Fibroblast of upper back skin (primary cell): ENCODE measurements around the gene CFAP20DC.
A peak's percentile ranks its signal among the peaks of the same experiment; 100 is the strongest.
"Not testable (repeated sequence)": the region's sequence is repeated elsewhere in the genome, so short reads cannot be mapped to it uniquely, and the experiment has no call there.

Source experiments
- DNase-seq: peaks from one replicate; pipeline ENCODE4 v3.0.0-alpha.2; 2013

CFAP20DC gene

DNA sequence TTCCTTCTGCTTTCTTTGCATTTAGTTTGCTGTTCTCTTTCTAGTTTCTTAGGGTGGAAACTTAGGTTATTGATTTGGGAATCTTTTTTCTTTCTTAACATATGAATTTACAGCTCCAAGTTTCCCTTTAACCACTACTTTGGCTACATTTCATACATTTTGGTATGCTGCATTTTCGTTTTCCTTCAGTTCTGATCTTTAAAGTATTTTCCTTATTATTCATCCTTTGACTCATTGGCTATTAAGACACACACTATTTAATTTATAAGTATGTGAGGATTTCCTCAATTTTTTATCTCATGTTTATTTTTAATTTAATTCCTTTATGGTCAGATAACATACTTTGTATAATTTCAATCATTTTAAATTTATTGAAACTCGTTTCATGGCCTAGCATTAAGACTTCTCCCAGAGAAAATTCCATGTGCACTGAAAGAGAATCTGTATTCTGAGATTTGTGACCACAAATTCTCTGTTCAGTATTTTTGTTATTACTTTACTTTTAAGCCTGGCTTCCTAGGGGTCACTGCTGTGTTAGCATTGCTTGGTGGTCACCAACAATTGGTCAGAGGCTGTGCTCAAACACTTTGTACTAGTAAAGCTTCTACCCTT lies 87.7 kb downstream of the CFAP20DC start:
- peak; percentile 59 for DNase-seq

DNA sequence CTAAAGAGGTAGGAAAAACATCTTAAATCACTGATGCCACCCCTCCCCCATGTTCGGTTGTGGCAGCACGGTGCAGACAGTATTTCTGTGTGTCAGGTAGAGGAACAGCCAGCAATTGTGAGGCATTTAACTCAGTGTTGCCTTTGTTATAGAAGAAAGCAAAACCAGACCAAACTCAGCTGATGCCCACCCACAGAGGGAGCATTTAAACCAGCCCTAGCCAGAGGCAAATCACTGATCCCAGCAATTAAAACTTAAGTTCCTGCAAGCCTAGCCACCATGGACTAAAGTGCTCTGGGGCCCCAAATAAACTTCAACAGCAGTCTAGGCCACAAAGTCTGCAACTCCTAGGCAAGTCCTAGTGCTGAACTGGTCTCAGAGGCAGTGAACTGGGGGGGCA lies 94.5 kb downstream of the CFAP20DC start:
- DNase-seq: no peak

DNA sequence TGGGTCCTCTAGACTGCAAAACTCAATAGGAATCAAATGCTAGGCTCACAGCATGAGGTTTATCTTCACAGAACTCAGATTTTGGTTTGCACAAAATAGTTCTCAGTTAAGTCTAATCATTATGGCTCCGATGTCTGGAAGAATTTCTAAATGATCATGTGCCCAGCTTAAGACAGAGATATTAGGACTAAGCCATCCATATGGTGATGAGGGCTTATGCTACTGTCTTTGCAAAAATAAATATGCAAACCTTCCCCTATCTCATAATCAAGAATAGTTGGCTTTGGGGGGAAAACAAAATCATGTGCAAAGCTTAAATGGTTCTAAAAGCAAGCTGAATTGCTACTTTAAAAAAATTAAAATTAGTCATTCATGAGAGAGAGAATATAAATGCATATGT lies 96.5 kb downstream of the CFAP20DC start:
- no peak for DNase-seq

DNA sequence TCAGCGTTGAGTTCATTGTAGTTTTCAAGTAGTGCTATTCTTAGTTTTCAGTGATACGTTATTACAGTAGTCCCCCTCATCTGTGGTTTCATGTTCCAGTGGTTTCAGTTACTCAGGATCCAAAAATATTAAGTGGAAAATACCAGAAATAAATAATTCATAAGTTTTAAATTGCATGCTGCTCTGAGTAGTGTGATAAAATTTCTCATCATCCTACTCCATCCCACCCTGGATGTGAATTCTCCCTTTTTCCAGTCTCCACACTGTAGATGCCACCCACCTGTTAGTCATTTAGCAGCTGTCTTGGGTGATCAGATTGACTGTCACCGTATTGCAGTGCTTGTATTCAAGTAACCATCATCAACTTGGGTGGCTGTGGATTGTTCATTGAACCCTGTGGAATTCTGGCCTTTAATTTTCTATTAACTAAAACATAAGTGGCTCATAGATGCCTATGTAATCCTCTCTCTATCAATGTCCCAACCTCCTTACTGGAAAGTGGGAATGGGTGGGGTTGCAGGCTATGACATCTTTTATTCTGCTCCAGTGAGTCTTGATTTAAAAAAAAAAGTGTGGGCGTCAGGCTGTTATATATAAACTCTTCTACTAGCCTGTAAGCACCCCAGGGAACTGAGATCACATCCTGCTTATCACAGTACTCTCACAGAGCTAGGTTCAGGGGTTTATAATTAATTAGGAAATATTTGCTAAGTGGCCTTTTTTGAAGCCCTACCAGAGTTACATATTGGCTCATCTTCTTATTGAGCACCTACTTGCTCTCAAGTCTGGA lies 97.5 kb downstream of the CFAP20DC start:
- DNase-seq: peak; percentile 16

DNA sequence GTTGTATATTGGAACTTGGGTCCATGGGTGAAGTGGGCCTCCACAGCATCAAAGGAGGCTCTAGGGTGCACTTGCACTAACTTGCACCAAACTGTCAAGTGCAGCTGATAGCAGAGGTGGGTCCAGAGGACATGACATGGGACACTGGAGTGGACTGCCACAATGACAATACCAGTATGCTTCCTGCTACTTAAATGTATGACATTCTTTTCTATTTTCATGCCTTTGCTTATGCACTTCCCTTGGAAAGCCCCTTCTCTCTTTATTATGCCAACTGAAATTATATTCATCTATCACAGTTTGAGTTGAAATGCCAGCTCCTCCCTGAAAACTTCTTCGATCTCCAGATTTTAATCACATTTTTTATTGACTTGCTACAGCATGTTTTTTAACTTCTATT lies 101.8 kb downstream of the CFAP20DC start:
- DNase-seq: no peak

DNA sequence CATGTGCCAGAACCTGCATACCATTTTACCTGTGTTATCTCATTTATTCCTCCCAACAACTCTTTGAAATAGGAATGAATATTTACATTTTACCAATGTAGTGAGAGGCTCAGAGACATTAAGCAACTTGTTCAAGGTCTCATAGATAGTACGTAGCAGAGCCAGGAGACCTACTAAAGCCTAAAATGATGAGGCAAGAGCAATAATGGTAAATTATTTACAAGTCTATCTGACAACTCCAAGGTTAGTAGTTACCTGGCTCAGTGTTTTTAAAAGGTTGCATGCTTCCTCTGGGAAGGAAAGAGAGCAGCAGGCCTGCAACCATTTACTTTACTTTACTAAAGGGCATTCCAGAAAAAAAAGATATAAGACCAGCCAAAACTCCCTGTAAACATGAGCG lies 103.0 kb downstream of the CFAP20DC start:
- DNase-seq: no peak

DNA sequence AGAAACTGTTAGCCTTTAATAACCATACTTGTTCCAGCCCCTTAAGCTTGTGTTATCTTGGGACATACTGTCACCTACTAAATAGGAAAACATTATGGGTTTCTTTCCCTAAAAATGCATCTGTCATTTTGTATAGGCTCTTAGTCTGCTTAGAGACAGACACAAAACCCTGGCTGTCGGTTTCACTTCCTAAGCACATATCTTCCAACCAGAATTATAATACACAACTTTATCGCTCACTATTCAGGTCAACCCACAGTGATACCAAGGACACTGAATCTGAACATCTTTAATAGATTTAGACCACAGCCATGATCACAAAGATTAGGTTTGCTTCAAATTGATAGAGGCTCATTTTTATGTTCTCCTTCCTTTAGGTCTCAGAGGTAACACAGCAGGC lies 111.8 kb downstream of the CFAP20DC start:
- no peak for DNase-seq

DNA sequence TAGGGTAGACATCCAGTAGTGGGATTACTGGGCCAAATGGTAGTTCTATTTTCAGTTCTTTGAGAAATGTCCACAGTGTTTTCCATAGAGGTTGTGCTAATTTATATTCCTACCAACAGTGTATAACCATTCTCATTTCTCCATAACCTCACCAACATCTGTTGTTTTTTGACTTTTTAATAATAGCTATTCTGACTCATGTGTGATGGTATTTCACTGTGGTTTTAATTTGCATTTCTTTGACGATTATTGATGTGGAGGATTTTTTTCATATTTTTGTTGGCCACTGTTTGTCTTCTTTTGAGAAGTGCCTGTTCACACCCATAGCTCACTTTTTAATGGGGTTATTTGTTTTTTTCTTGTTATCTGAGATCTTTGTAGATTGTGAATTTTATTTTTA lies 125.2 kb downstream of the CFAP20DC start:
- DNase-seq: peak; percentile 46

DNA sequence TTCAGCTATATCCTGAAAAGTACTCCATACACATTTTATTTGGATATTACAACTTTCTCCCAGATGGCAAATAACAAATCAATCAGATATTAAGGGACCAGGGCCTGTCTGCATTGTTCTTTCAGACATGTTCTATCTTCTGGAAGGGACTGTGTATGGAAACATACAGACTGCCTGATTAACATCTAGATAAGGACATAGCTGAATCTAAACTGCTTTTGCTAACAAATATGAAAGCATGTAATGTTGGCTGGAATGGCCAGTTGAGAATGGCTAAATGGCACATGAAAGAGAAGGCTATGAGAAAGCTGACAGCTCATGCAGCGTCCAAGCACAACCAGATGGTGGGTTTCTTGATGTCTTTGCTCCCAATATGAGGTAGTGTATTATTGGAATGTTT lies 149.4 kb downstream of the CFAP20DC start:
- no peak for DNase-seq

DNA sequence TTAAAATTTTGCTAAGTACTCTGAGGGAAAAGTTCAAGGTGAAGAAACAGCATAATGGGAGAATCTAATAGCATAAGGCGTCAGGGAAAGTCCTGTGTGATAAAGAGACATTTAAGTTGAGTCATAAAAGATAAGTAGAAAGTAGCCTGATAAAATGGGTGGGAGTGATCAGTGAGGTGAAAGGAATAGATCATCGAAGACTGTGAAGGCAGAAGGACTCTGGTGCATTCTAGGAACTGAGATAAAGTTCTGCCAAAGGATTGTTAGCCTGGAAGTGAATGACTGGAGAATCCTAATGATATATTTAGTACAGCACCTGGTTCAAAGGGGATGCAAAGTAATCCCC lies 149.9 kb downstream of the CFAP20DC start:
- no peak for DNase-seq

DNA sequence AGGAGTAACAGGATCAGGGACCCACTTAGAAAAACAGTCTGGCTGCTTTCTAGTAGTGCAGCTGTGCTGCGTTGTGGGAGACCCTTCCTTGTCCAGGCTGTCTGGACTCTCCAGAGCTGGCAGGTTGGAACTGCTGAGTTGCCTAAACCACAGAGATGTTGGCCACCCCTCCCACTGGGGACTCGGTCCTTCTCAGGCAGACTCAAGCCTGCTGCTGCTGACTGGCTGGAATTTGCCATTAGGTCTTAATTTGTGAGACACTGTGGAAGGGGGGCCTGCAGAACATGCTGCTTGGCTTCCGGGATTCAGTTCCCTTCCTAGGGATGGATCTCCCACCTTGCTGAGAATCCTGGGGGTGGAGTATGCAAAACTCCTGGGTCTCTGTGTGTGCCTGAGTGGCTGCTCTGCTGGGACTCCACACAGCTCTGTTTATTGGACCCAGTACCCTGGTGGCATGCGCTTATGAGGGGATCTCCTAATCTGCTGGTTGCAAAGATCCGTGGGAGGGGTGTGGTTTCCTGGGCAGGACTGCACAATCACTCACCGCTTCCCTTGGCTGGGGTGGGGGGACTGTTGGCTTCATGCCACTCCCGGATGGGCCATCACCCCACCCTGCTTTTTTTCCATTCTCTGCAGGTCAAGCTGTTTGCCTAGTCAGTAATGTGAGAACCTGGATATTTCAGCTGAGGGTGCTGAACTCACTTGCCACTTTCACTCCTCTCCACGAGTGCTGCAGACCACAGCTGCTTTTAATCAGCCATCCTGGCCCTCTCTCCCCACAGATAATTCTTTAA lies 150.5 kb downstream of the CFAP20DC start:
- peak; percentile 29 for DNase-seq

DNA sequence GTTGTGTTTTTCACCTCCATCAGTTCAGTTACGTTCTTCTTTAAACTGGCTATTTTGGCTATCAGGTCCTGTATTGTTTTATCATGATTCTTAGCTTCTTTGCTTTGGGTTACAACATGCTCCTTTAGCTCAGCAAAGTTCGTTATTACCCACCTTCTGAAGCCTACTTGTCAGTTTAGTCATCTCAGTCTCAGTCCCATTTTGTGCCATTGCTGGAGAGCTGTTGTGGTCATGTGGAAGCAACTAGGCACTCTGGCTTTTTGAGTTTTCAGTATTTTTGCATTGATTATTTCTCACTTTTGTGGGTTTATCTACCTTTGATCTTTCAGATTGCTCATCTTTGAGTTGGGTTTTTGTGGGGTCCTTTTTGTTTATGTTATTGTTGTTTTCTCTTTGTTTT lies 151.3 kb downstream of the CFAP20DC start:
- DNase-seq: no peak

DNA sequence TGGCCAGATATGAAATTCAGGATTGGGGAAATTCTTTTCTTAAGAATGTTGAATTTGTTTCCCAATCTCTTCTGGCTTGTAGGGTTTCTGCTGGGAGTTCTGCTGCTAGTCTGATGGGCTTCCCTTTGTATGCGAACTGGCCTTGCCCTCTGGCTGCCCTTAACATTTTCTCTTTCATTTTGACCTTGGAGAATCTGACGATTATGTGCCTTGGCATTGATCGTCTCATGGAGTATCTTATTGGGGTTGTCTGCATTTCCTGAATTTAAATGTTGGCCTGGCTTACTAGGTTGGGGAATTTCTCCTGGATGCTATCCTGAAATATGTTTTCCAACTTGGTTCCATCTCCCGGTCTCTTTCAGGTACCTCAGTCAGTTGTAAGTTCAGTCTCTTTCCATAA lies 152.2 kb downstream of the CFAP20DC start:
- DNase-seq: no peak

DNA sequence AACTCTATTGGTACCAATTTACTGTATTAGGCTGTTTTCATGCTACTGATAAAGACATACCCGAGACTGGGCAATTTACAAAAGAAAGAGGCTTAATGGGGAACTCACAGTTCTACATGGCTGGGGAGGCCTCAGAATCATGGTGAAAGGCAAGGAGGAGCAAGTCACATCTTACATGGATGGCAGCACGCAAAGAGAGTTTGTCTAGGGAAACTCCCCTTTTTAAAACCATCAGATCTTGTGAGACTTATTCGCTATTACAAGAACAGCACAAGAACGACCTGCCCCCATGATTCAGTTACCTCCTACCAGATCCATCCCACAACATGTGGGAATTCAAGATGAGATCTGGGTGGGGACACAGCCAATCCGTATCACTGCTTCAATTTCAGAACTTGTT lies 154.1 kb downstream of the CFAP20DC start:
- not testable (repeated sequence) for DNase-seq

DNA sequence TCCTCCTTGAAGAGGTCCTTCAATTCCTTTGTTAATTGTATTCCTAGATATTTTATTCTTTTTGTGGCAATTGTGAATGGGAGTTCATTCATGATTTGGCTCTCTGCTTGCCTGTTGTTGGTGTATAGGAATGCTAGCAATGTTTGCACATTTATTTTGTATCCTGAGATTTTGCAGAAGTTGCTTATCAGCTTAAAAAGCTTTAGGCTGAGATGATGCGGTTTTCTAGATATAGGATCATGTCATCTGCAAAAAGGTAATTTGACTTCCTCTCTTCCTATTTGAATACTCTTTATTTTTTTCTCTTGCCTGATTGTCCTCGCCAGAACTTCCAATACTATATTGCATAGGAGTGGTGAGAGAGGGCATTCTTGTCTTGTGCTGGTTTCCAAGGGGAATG lies 157.3 kb downstream of the CFAP20DC start:
- DNase-seq: not testable (repeated sequence)

DNA sequence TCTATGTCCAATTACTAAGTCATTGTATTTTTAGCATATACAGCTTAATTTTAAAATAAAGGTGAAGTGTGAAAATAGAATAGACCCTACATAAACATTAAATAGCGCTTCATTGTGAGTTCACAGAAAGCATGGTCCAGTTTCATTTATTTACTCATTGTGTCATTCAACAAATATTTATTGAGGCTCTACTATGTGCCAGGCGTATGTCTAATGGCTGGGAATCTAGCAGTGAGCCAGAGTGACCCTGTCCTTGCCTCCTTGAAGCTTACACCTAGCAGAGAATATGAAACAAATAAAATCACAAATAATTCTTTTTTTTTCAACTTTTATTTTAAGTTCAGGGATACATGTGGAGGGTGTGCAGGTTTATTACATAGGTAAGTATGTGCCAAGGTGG lies 161.7 kb downstream of the CFAP20DC start:
- no peak for DNase-seq

DNA sequence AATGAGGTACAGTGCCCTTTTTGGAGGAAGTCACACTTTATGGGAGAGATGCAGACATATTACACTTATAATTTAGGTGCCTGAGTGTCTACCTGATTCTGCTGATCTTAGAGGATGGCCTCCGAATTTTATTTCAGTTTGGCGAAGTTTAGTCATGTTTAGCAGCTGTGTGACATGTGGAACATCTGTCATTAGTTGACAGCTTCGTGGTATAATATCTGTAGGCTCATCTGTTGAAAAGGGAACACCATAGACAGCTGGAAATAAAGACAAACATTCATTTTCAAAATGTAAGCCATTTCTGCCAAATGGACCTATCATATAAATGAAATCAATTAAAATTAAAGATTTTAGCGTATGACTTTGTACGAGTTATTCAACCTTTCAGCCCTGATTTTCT lies 165.4 kb downstream of the CFAP20DC start:
- DNase-seq: no peak

DNA sequence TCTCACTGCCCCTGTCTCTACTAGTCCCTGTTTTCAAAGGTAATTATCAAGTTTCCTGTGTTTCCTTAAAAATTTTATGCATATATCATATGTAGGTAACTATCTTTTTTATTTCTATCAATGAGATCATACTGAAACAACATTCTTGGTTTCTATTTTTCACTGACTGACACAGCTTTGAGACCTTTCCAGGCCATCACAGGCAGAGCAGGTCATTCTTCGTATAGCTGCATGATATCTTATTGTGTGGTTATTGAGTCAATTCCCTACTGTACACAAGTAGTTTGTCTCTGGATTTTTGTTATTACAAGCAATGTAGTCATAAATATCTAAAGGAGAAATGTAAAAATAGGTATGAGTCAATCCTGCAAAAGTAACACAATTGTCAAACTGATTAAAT lies 169.6 kb downstream of the CFAP20DC start:
- DNase-seq: peak; percentile 23

DNA sequence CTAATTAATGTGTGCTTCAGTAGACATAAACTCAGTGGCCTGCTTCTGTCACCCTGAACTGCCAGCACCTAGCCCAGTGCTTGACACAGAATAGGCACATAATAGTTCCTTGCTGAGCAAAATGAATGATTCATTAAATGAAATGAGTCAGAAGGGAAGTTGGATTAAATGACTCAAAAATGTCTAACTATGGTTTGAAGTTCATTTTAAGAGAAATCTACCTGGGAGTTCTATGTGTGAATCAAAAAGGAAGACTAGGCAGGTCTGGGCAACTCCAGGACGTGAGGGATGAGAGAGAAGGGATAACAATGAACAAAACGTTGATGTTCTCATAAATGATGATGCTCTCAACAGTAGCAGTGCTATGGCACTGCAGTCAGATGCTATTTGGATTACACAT lies 175.0 kb downstream of the CFAP20DC start:
- peak; percentile 34 for DNase-seq

DNA sequence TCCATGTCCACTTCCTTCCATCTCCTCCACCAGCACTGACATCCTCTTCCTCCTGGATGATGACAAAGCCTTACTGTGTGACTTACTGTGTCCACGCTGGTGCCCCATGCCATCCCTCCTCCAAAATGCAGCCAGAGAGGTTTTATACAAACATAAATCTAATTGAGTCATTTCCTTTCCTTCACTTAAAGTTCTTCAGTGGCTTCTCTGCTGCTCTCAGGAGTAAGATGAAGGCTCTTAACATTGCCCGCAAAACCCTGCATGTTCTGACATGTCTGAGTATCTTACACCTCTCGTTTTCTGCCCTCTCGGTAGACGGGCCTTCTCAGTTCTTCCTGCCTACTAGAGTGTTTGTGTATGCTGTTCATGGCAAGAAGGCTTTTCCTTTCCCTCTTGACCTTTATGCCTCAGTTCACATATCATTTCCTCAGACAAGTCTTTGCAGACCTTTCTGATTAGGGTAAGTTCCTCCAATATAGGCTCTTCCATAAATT lies 175.5 kb downstream of the CFAP20DC start:
- peak; percentile 6 for DNase-seq

DNA sequence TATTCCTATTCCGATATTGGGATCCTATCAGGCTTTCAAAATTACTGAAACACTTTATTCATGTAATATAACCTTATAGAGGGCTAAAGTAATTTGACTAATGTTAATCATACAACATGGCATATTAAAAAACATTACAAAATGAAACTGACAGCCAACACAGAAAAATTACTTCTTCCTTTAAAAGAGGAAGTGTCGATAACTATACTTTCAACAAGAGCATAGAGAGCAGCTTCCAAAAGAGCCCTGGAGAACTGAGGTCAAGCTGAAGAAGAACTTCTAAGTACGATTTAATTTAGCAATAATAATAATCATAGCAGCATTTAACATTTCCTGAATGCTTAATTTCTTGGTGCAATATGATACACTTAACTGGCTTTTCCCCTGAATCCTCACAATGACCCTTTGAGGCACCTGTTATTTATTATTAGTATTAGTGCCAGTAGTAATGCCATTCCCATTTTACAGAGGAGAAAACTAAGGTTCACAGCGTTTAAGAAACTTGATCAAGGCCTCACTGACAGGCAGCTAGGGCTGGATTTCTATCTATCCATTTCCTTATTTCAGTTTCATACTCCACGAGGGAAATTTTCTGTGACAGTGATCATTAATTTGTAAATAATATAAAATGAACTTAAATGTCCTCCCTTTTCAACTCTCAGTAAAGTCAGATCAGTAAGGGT lies 181.6 kb downstream of the CFAP20DC start:
- DNase-seq: no peak

DNA sequence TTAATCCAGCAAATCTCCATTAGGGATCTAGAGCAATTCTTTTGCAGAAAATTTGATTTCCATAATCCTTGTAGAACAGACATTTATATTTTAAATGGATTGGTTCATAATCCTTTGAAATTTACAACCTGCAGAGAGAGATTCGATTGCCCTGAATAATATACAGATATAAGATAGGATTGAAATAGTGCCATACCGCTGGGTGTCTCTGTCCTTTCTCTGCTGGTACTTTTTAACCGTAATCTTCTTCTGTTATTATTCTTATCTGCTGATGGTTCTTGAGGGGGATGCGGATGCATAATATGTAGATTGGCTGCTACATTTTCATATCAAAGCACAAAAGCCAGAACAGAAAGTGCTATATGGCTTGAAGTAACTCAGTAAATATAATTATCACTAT lies 182.2 kb downstream of the CFAP20DC start:
- DNase-seq: no peak

DNA sequence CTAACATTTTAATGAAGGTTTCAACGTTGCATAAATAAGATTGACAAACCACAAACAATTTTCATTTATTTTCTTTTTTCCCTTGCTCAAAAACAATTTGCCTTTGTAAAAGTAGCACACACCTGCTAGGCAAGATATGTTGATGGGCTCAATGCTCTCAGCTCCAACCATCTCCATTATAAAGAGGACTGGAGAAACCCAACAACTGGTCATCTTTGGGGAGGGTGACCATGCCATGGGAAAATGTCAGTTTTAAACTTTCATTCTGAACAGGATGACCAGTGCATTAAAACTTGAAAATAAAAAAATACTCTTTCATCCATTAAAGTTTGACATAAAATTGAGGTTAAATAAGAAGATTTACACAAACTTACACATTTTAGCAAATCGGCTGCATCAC lies 183.7 kb downstream of the CFAP20DC start:
- no peak for DNase-seq
